Measurements from ENCODE around the gene C10orf71. TPM values are rescaled to one million over a fixed set of nuclear protein-coding genes. Genes with fewer than 3 reads are reported as not detected.

The C10orf71 gene
- total and polyA plus RNA-seq, 2 of the 8 experiments (the other 6 are each of a cell fraction or from before 2014, with no cell fraction given): not detected

DNA sequence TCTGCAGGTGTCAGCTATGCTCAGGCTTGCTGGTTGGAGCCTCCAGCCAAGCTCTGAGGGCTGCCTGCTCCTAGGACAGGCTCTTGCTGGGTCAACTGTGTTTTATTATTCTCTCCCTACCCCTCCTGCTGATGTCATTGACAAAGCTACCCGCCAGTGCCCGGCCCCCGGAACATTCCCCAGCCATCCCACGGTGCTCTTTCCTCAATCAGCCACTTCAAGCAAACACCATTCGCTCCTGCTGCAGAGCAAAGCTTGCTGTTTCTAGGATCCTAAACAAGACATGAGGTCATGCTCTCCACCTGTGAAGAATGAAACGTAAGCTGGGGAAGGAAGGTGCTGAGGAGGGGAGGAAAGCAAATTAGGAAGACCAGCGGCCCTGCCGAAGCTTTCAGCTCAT is 2.1 kb upstream of the C10orf71 start (continued):
- TF ChIP-seq RFX5 (IDR thresholded peaks at IDR 0.05; ENCODE audit: borderline replicate concordance, low read depth, low read length) (no peak), RBBP5 (IDR thresholded peaks at IDR 0.05; ENCODE audit: borderline replicate concordance, low read depth, low read length) (no peak), ASH2L (IDR thresholded peaks at IDR 0.05; ENCODE audit: low read length) (no peak), EP300 (IDR thresholded peaks at IDR 0.05; ENCODE audit: borderline replicate concordance in 1 of 2, low read depth in 2 of 2, low read length in 2 of 2) (no peak), RNF2 (IDR thresholded peaks at IDR 0.05; ENCODE audit: borderline replicate concordance, low read depth, low read length, missing control alignments, poor library complexity, severe bottlenecking) (no peak), YY1 (IDR thresholded peaks at IDR 0.05; ENCODE audit: low read depth, low read length) (no peak), SIX5 (IDR thresholded peaks at IDR 0.05; ENCODE audit: low read depth, low read length) (no peak)
